Skeletal muscle satellite cell (primary cell): ENCODE data around the gene FGD3.

Source experiments
- H3K27me3 ChIP-seq: 2 replicates; pipeline ENCODE4 v1.7.0; 2013; ENCODE audit warnings: low read length; ENCODE audit not compliant: control insufficient read depth, insufficient read depth
- H3K36me3 ChIP-seq: 2 replicates; pipeline ENCODE4 v1.7.0; 2013; ENCODE audit warnings: mild to moderate bottlenecking, control low read depth, low read length; ENCODE audit not compliant: insufficient read depth
- H3K4me1 ChIP-seq: 2 replicates; pipeline ENCODE4 v1.7.0; 2013; ENCODE audit warnings: low read length; ENCODE audit not compliant: control insufficient read depth, insufficient read depth
- H3K4me2 ChIP-seq: 2 replicates; pipeline ENCODE4 v1.7.0; 2013; ENCODE audit warnings: mild to moderate bottlenecking, low read length
- H3K4me3 ChIP-seq: 2 replicates; pipeline ENCODE4 v1.7.0; 2013; ENCODE audit warnings: low read length
- H3K9ac ChIP-seq: 2 replicates; pipeline ENCODE4 v1.7.0; 2013; ENCODE audit warnings: mild to moderate bottlenecking, low read depth, low read length, moderate library complexity
- H3K9me3 ChIP-seq: replicated peaks from 2 replicates; pipeline ENCODE4 v1.7.0; 2013; ENCODE audit warnings: mild to moderate bottlenecking, control low read depth, low read length

The FGD3 gene

DNA sequence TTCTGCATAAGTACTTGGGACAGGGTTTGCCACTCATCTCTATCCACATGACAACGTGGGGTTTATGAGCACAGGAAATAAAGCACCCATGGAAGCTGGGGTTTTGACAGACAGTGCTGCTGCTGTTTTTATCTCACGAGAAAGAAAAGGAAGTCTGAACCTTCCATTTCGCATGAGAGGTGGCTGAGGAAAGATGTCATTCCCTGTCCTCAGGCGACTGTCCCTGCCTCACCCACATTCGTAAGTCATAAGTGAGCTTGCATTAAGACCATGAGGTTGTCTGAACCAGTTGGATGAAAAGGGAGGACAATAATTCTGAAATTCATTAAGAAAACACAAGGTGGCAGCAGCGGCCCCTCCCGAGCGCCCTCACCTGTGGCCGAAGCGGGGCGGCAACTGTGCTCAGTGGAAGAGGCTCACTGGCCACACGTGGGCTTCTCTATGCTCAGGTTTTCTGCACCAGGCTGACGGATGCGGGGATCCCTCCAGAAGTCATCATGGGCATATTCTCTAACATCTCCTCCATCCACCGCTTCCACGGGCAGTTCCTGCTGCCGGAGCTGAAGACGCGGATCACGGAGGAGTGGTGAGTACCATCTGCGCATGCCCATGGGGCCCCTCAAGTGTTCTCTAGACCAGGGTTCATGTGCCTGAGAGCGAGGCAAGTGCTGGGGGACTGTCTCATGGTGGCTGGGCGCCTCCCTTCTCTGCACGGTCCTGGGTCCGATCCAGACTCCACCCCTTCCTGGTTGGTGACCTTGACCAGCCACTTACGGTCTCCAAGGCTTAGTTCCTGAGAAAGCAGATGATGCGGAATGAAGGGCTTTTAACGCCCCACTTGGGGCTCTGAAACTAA lies 56.5 kb downstream of the FGD3 start:
- Histone ChIP-seq H3K36me3 (no peaks in the 10 kb centered on the region), H3K9me3 (no peaks in the 10 kb centered on the region), H3K4me2 (no peak overlapping the region), H3K4me1 (no peaks in the 10 kb centered on the region), H3K27me3 (peaks cover 7% of the 10 kb centered on the region), H3K4me3 (no peak overlapping the region), H3K9ac (no peak overlapping the region)

DNA sequence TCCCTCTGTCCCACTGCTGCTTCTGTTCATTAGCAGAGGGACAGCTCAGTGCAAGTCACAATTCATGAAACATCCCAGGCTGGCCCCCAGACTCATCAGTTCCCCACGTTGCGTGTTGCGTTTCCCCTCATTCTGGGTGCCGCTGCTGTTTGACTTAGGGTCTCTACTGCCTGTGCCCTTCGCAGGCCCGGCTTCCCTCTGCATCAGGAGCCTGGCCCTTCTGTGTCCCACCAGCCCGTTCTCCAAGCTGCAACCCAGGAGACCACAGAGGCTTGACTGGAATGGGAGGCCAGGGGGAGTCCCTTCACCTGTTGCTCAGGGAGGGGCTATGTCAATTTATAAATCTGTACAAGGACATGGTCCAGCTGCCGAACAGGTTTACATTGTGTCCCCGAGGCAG lies 57.2 kb downstream of the FGD3 start:
- H3K9me3 ChIP-seq, result no peaks in the 10 kb centered on the region
- H3K36me3 ChIP-seq, result no peaks in the 10 kb centered on the region
- no peak overlapping the region for H3K9ac ChIP-seq
- no peak overlapping the region for H3K4me2 ChIP-seq
- H3K27me3 ChIP-seq, result peaks cover 7% of the 10 kb centered on the region
- H3K4me3 ChIP-seq, result no peak overlapping the region
- no peaks in the 10 kb centered on the region for H3K4me1 ChIP-seq

DNA sequence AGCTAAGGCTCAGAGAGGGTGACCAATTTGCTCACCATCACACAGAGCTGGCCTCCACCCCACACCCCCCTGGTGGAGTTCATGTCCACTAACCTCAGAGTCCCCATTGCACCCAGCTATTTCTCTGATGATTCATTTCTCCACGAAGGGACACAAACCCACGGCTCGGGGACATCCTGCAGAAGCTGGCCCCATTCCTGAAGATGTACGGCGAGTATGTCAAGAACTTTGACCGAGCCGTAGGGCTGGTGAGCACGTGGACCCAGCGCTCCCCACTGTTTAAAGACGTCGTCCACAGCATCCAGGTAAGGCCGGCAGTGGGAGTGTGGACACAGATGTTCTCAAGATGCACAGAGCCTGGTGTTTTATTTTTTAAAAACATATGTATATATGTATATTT lies 58.6 kb downstream of the FGD3 start:
- Histone ChIP-seq H3K9ac (no peak overlapping the region), H3K4me3 (no peak overlapping the region), H3K9me3 (no peaks in the 10 kb centered on the region), H3K27me3 (peaks cover 4% of the 10 kb centered on the region), H3K4me1 (no peaks in the 10 kb centered on the region), H3K4me2 (no peak overlapping the region), H3K36me3 (no peaks in the 10 kb centered on the region)

DNA sequence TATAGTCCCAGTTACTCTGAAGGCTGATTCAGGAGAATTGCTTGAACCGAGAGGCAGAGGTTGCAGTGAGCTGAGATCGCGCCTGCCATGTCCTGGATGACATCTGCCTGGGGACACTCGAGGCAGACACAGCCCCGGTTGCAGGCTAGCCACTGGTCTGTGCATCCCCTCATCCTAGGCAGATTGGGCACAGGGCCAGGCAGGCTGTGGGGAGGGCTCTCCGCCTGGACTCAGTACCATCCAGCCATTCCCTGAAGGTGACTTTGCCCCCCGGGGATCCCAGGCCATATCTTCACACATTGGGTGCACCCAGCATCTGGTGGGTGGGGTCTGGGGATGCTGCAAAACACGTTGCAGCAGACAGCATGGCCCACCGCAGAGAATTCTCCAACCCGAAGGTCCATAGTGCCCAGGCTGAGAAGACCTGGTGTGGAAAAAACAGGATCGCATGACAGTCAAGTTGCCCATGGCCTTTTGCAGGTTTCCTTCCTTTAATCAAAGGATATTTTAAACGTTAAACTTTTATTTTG lies 60.3 kb downstream of the FGD3 start:
- H3K4me1 ChIP-seq, result no peaks in the 10 kb centered on the region
- peaks cover 4% of the 10 kb centered on the region for H3K27me3 ChIP-seq
- no peak overlapping the region for H3K4me2 ChIP-seq
- H3K36me3 ChIP-seq, result no peaks in the 10 kb centered on the region
- H3K4me3 ChIP-seq, result no peak overlapping the region
- H3K9ac ChIP-seq, result no peak overlapping the region
- H3K9me3 ChIP-seq, result no peaks in the 10 kb centered on the region

DNA sequence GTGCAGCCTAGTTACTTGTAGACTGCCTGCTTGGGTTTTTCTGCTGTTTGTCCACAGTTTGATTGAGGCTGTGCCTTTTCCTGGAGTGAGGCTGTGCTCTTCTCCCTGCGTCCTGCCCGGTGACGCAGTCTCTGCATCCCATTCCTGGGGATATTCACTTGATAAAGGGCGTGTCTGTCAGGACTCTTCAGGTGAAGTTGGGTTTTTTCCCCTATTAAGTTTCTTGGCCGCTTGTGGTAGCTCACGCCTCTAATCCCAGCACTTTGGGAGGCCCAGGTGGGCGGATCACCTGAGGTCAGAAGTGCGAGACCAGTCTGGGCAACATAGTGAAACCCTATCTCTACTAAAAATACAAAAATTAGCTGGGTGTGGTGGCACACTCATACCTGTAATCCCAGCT lies 61.1 kb downstream of the FGD3 start:
- no peak overlapping the region for H3K4me3 ChIP-seq
- H3K36me3 ChIP-seq, result no peaks in the 10 kb centered on the region
- no peaks in the 10 kb centered on the region for H3K9me3 ChIP-seq
- H3K27me3 ChIP-seq, result peaks cover 4% of the 10 kb centered on the region
- no peaks in the 10 kb centered on the region for H3K4me1 ChIP-seq
- no peak overlapping the region for H3K4me2 ChIP-seq
- H3K9ac ChIP-seq, result no peak overlapping the region

DNA sequence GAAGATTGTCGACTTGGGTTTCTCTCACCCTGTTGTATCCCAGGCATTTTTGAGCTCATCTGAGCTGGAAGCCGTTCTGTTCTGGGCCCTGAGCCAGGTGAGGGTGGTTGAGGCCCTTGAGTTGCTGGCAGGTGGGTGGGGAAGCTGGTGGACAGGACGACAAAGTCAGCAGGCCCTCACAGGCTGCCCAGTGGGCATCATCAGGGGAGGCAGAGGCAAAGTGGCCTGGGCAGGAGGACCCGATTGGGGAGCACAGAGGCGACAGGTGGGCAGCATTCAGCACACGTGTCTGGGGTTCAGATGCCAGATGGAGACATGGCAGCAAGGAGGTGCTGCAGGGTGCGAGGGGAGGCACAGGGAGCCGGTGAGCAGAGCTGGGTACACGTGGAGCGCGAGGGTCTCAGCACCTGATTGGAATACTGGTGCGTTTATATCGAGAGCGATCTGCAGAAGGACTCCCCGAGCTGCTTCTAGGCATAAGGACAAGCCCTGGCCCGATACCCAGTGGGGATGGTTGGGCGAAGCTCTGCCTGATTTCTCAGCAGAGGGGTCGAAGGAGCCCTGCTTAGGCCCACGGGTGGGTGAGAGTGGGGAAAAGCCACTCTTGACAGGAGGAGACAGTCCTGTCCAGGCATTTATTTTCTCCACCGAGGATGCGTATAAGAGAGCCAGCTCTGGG lies 62.2 kb downstream of the FGD3 start:
- Histone ChIP-seq H3K36me3 (no peaks in the 10 kb centered on the region), H3K9me3 (no peaks in the 10 kb centered on the region), H3K27me3 (peaks cover under 1% of the 10 kb centered on the region), H3K4me2 (no peak overlapping the region), H3K4me3 (no peak overlapping the region), H3K4me1 (no peaks in the 10 kb centered on the region), H3K9ac (no peak overlapping the region)

DNA sequence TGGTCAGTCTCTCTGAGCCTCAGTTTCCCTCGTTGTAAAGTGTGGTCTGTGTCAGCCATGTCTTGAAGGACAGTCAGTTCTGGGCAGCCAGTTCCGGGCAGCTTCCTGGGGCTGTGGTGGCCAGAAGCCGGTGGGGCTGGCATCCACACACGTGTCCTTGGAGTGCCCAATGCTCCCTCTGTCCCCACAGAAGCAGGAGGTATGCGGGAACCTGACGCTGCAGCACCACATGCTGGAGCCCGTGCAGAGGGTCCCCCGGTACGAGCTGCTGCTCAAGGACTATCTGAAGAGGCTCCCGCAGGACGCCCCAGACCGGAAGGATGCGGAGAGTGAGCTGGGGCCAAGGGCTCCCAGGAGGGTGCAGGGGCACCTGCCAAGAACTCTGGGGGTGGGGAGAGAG lies 62.7 kb downstream of the FGD3 start:
- Histone ChIP-seq H3K36me3 (no peaks in the 10 kb centered on the region), H3K9me3 (no peaks in the 10 kb centered on the region), H3K9ac (no peak overlapping the region), H3K27me3 (no peaks in the 10 kb centered on the region), H3K4me2 (no peak overlapping the region), H3K4me3 (no peak overlapping the region), H3K4me1 (no peaks in the 10 kb centered on the region)

DNA sequence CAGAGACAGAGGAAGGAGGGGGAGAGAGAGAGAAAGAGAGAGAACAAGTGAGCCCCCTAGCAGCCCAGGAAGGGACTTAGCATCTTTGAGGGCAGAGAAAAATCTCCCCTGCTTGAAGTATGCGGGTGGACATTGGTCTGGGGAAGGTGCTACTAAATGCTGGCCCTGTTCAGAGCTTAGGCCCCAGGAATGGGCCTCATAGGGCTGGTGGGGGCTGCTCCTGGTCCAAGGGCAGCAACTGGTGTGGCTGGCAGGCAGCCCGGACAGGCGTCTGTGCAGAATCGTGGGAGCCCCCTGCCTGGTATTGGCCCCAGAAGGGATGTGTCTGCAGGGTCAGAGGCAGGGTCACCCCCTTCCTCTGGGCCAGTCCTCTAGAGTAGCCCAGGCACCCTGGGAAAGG lies 63.4 kb downstream of the FGD3 start:
- Histone ChIP-seq H3K4me3 (no peak overlapping the region), H3K4me2 (no peak overlapping the region), H3K9me3 (no peaks in the 10 kb centered on the region), H3K27me3 (no peaks in the 10 kb centered on the region), H3K9ac (no peak overlapping the region), H3K36me3 (no peaks in the 10 kb centered on the region), H3K4me1 (no peaks in the 10 kb centered on the region)

DNA sequence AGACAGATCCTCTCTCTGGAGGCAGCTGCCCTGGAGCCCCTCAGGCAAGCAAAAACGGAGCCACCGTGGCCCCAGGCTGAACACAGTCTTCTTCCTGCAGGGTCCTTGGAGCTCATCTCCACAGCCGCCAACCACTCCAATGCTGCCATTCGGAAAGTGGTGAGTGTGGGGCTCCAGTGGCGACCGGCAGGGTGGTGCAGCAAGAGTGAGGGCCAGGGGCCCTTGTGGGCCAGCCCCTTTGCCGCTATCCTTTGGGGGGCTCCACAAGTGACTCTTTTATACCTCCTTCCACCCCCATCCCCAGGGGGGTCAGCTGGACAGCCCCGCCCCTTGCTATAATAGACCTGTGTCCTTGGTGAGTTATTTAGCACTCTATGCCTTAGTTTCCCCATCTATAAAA lies 63.8 kb downstream of the FGD3 start:
- Histone ChIP-seq H3K9me3 (no peaks in the 10 kb centered on the region), H3K36me3 (no peaks in the 10 kb centered on the region), H3K4me3 (no peak overlapping the region), H3K9ac (no peak overlapping the region), H3K4me2 (no peak overlapping the region), H3K4me1 (no peaks in the 10 kb centered on the region), H3K27me3 (no peaks in the 10 kb centered on the region)

DNA sequence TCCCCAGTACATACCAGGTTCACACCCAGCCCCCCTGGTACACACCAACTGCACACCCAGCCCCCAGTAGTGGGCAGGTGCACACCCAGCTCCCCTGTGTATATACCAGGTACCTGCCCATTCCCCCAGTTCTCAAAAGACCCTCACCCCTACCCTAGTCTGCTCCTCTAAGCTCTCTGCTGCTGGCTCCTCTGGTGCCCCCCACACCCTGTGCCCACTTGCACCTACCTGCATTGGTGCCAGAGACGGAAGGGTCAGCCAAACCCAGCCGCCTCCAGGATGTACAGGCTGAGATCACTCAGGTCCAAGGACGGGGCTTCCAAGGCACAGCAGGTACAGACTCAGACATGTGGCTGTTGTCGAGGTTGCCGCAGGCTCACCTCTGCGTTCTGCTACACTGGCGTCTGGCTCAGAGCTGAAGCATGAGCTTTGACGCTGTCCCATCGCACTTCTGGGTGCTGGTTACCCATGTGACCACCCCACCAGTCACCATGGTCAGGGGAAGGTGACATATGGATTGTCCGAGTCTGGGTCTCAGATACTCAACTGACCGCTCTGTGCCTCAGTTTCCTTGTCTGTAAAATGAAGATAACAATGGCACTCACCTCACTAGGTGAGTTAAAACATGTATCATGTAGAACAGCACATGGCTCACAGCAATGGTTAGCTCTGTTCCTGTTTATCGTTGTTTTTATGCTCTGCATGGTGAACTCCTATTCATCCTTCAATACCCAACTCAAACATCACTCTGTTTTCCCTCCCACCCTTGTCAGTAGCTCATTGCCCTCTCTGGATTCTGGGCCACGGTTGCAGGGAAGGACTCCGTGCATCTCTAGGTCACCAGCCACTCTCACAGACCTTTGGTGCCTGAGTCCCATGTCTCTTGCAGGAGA lies 65.9 kb downstream of the FGD3 start:
- H3K4me1 ChIP-seq, result no peaks in the 10 kb centered on the region
- no peaks in the 10 kb centered on the region for H3K9me3 ChIP-seq
- no peak overlapping the region for H3K4me3 ChIP-seq
- no peaks in the 10 kb centered on the region for H3K36me3 ChIP-seq
- H3K4me2 ChIP-seq, result no peak overlapping the region
- H3K27me3 ChIP-seq, result peaks cover 4% of the 10 kb centered on the region
- H3K9ac ChIP-seq, result no peak overlapping the region

DNA sequence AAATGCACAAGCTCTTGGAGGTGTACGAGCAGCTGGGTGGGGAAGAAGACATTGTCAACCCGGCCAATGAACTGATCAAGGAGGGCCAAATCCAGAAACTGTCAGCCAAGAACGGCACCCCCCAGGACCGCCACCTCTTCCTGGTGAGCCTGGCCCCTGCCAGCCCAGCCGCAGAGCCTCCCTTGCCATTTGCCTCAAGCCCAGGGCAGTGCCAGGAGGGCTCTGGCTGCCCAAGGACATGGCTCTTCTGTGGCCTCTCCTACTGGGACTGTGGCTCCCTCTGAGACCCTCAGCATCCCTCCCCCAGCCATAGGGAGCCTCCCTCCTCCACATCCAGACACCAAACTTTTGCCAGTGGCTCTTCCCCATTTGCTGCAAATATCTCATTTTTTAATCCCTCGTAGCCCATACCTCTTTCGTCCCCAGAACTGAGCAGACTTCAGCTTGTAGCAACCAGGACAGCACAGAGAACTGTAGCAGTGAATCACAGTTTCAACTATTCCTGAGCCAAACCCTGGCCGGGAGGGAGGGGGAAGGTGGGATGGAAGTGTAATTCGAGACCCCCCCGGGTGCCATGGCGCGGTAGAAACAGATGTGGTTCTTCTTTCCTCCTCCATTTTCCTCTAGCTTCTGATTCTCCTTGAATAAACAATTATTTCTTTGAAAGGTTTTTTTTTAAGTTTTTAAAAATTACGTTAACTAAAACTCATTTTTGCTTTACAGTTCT lies 66.7 kb downstream of the FGD3 start:
- Histone ChIP-seq H3K9me3 (no peaks in the 10 kb centered on the region), H3K9ac (no peak overlapping the region), H3K27me3 (peaks cover 4% of the 10 kb centered on the region), H3K4me3 (no peak overlapping the region), H3K4me1 (no peaks in the 10 kb centered on the region), H3K36me3 (no peaks in the 10 kb centered on the region), H3K4me2 (no peak overlapping the region)
